PC-3 (cell line): ENCODE measurements around the gene NDFIP2. TPM values are rescaled to one million over a fixed set of nuclear protein-coding genes. Genes with fewer than 3 reads are reported as not detected.

ENCODE experiments used
- ATAC-seq: fragments of 200-7000 bp; cut with Tn5 transposase; 2 replicates; pipeline ENCODE4 v1.9.1; 2020; ENCODE audit warnings: mild to moderate bottlenecking, moderate library complexity
- BruUV-seq: library from RNA; stranded (reverse); fragments of 400-500 nt; replicated peaks from 2 replicates; lab custom pipeline; 2021; lab: Mats Ljungman, UMichigan
- CTCF ChIA-PET: fragments of 300-600 bp; sonication (Branson Sonifier 250); formaldehyde crosslinking; loops from one replicate; lab custom pipeline; 2022; ENCODE audit warnings: antibody characterized with exemption; lab: Charles Lee
- POLR2A ChIA-PET: fragments of 300-600 bp; sonication (Branson Sonifier 250); formaldehyde crosslinking; loops from one replicate; lab custom pipeline; 2022; ENCODE audit warnings: antibody characterized with exemption; ENCODE audit not compliant: unreplicated experiment; lab: Charles Lee
- DNase-seq: peaks from one replicate; pipeline ENCODE4 v3.0.0-alpha.2; 2015
- H2AFZ ChIP-seq: fragments of 300-600 bp; sonication (generic); 2 replicates; pipeline ENCODE4 v1.6.0; 2016; ENCODE audit warnings: antibody characterized with exemption, low read length
- H3F3A ChIP-seq: fragments of 300-600 bp; sonication (generic); one replicate; pipeline ENCODE4 v1.6.0; 2017; ENCODE audit warnings: antibody characterized with exemption, low read length, control low read depth, mild to moderate bottlenecking; ENCODE audit not compliant: unreplicated experiment
- H3K27ac ChIP-seq: fragments of 300-600 bp; sonication (generic); 2 replicates; pipeline ENCODE4 v1.5.1; 2016; ENCODE audit warnings: mild to moderate bottlenecking, low read length
- H3K27me3 ChIP-seq: fragments of 300-600 bp; sonication (generic); 2 replicates; pipeline ENCODE4 v1.6.1; 2016; ENCODE audit warnings: low read length, mixed read lengths
- H3K36me3 ChIP-seq: fragments of 300-600 bp; sonication (generic); 2 replicates; pipeline ENCODE4 v1.6.1; 2016; ENCODE audit warnings: low read depth, mixed run types, low read length, mixed read lengths
- H3K4me1 ChIP-seq: fragments of 300-600 bp; sonication (generic); 2 replicates; pipeline ENCODE4 v1.5.1; 2016; ENCODE audit warnings: low read length; ENCODE audit not compliant: insufficient read depth
- H3K4me2 ChIP-seq: fragments of 300-600 bp; sonication (generic); 2 replicates; pipeline ENCODE4 v1.6.0; 2016; ENCODE audit warnings: low read length
- H3K4me3 ChIP-seq: fragments of 300-600 bp; sonication (generic); 2 replicates; pipeline ENCODE4 v1.5.1; 2016; ENCODE audit warnings: mild to moderate bottlenecking, low read length, mixed read lengths
- H3K79me2 ChIP-seq: fragments of 300-600 bp; sonication (generic); 2 replicates; pipeline ENCODE4 v1.6.1; 2017; ENCODE audit warnings: low read length, mixed read lengths
- H3K9ac ChIP-seq: fragments of 300-600 bp; sonication (generic); 2 replicates; pipeline ENCODE4 v1.6.0; 2016; ENCODE audit warnings: mild to moderate bottlenecking, low read length
- H3K9me2 ChIP-seq: fragments of 300-600 bp; sonication (generic); replicated peaks from 2 replicates; pipeline ENCODE4 v1.6.1; 2016; ENCODE audit warnings: mixed run types, low read length, mixed read lengths
- H3K9me3 ChIP-seq: fragments of 300-600 bp; sonication (generic); 2 replicates; pipeline ENCODE4 v1.6.1; 2016; ENCODE audit warnings: low read length, mixed read lengths
- H4K20me1 ChIP-seq: fragments of 300-600 bp; sonication (generic); 2 replicates; pipeline ENCODE4 v1.6.1; 2016; ENCODE audit warnings: low read length, mixed read lengths
- EZH2 ChIP-seq: fragments of 300-600 bp; sonication (generic); IDR thresholded peaks from one replicate; pipeline ENCODE4 v1.6.1; 2017; ENCODE audit warnings: antibody characterized with exemption, mild to moderate bottlenecking, low read length; ENCODE audit not compliant: unreplicated experiment
- EZH2phosphoT487 ChIP-seq: fragments of 300-600 bp; sonication (generic); IDR thresholded peaks from 2 replicates; pipeline ENCODE4 v1.6.1; 2018; ENCODE audit warnings: mild to moderate bottlenecking, antibody characterized with exemption, low read length, borderline replicate concordance
- intact Hi-C: fragments of 100-400 bp; cut with micrococcal nuclease; formaldehyde crosslinking; loops from 2 replicates; pipeline ENCODE4 v1.9.0; 2023
- total RNA-seq: library from RNA; depleted of rRNA; stranded (reverse); fragments of >200 nt; gene quantifications from 2 replicates; pipeline ENCODE4 v1.2.3, GENCODE V29; 2014
- TF ChIP-seq, protein P1 (sequence below): fragments of 300-600 bp; sonication (generic); conservative IDR thresholded peaks from 2 replicates; pipeline ENCODE4 v1.5.1; 2017; ENCODE audit warnings: antibody characterized with exemption, low read depth, mild to moderate bottlenecking, low read length

Gene NDFIP2
- total RNA-seq, 1 experiment from 2014 or later, result 19.5 TPM

DNA sequence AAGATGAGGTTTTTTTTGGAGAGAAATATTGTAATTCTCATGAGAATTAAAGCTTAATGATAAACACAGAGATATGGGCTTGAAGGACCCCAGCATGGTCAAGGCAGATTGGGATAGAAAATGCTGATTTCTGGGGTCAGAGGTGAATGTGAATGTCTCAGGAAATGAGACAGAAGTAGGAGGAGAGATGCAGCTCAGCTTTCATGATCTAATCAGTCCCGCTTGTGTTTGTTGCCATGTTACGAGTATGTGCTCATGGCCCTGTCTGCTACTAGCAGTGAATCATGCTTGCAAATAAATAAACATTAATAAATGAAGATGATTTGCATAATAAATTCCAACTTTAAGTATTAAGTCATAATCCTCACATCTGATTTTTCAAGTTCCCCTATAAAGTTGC lies 23.0 kb upstream of the NDFIP2 start:
- Histone ChIP-seq H3K9me2 (no peaks in the 10 kb centered on the region), H2AFZ (no peak overlapping the region), H3K4me1 (peaks cover 14% of the 10 kb centered on the region; the same call in 1 of the 2 replicates), H3K27me3 (no peaks in the 10 kb centered on the region), H4K20me1 (no peaks in the 10 kb centered on the region), H3K36me3 (no peaks in the 10 kb centered on the region), H3K9ac (no peak overlapping the region), H3F3A (no peaks in the 10 kb centered on the region), H3K79me2 (no peaks in the 10 kb centered on the region), H3K4me2 (no peak overlapping the region), H3K4me3 (no peak overlapping the region), H3K27ac (no peak overlapping the region), H3K9me3 (no peaks in the 10 kb centered on the region)
- DNase-seq, result peak; percentile 48
- no TSS peak for BruUV-seq
- ATAC-seq, result peak; percentile 77
- ChIA-PET CTCF (no interaction called here), POLR2A (no interaction called here)
- intact Hi-C loops, result no loop called here
- TF ChIP-seq, protein P1, sequence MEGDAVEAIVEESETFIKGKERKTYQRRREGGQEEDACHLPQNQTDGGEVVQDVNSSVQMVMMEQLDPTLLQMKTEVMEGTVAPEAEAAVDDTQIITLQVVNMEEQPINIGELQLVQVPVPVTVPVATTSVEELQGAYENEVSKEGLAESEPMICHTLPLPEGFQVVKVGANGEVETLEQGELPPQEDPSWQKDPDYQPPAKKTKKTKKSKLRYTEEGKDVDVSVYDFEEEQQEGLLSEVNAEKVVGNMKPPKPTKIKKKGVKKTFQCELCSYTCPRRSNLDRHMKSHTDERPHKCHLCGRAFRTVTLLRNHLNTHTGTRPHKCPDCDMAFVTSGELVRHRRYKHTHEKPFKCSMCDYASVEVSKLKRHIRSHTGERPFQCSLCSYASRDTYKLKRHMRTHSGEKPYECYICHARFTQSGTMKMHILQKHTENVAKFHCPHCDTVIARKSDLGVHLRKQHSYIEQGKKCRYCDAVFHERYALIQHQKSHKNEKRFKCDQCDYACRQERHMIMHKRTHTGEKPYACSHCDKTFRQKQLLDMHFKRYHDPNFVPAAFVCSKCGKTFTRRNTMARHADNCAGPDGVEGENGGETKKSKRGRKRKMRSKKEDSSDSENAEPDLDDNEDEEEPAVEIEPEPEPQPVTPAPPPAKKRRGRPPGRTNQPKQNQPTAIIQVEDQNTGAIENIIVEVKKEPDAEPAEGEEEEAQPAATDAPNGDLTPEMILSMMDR, result no peak
- TF ChIP-seq EZH2, result no peak

DNA sequence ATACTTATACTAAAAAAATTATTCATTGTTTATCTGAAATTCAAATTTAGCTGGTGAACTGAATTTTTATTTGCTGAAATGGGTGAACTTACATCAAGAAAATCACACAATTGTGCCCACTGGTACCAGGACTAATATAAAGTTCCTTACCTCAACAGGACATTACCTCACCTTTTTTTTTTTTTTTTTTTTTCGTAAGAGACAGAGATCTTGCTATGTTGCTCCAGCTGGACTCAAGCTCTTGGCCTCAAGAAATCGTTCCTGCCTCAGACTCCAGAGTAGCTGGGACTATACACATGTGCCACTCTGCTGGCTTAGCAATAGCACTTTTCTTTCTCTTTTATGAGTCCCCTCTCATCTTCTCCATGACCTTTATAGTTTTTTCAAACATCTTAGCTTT lies 22.5 kb upstream of the NDFIP2 start:
- Histone ChIP-seq H3K9me2 (no peaks in the 10 kb centered on the region), H3K27me3 (no peaks in the 10 kb centered on the region), H4K20me1 (no peaks in the 10 kb centered on the region), H2AFZ (no peak overlapping the region), H3K36me3 (no peaks in the 10 kb centered on the region), H3K4me2 (no peak overlapping the region), H3K9me3 (no peaks in the 10 kb centered on the region), H3K9ac (no peak overlapping the region), H3K4me3 (no peak overlapping the region), H3K27ac (no peak overlapping the region), H3F3A (no peaks in the 10 kb centered on the region), H3K79me2 (no peaks in the 10 kb centered on the region), H3K4me1 (peaks cover 14% of the 10 kb centered on the region; the same call in 1 of the 2 replicates)
- ATAC-seq, result no peak
- DNase-seq, result no peak
- TF ChIP-seq, protein P1, result no peak
- CTCF ChIA-PET, result no interaction called here
- POLR2A ChIA-PET, result no interaction called here
- intact Hi-C loops, result no loop called here
- BruUV-seq, result no TSS peak

DNA sequence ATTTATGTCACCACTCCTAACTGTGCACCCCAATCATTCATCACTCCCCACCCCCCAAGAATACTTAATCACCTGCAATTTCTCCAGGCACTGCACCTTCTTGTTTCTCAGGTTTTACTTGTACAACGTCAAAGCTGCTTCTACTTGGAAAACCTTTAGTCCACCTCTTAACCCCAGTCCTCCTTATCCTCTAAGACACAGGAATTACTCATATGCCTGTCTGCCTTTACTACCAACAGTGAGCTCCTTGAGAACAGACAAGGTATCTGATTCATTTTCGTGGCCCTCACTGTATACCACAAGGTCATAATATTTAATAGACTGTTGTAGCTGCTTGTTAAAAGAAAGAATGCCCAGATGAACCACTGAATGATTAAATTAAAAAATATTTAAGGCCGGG lies 21.0 kb upstream of the NDFIP2 start:
- POLR2A ChIA-PET, result no interaction called here
- peak; percentile 46 for DNase-seq
- no TSS peak for BruUV-seq

More for the DNA sequence above, 21.0 kb upstream of the NDFIP2 start:
- Histone ChIP-seq H3F3A (no peaks in the 10 kb centered on the region), H3K27ac (no peak overlapping the region), H3K9me2 (no peaks in the 10 kb centered on the region), H3K4me2 (no peak overlapping the region), H3K79me2 (no peaks in the 10 kb centered on the region), H3K27me3 (no peaks in the 10 kb centered on the region), H3K4me1 (peaks cover 14% of the 10 kb centered on the region; the same call in 1 of the 2 replicates), H4K20me1 (no peaks in the 10 kb centered on the region), H3K9me3 (no peaks in the 10 kb centered on the region), H3K36me3 (no peaks in the 10 kb centered on the region), H3K9ac (no peak overlapping the region), H2AFZ (no peak overlapping the region), H3K4me3 (no peak overlapping the region)
- peak; percentile 33 for ATAC-seq
- CTCF ChIA-PET, result no interaction called here
- TF ChIP-seq EZH2 (no peak), EZH2phosphoT487 (no peak)
- TF ChIP-seq, protein P1, result no peak
- intact Hi-C loops, result no loop called here
